ENCODE data around the gene STAMBPL1.
"Not testable (repeated sequence)": the region's sequence is repeated elsewhere in the genome, so short reads cannot be mapped to it uniquely, and the experiment has no call there.

STAMBPL1 gene

DNA sequence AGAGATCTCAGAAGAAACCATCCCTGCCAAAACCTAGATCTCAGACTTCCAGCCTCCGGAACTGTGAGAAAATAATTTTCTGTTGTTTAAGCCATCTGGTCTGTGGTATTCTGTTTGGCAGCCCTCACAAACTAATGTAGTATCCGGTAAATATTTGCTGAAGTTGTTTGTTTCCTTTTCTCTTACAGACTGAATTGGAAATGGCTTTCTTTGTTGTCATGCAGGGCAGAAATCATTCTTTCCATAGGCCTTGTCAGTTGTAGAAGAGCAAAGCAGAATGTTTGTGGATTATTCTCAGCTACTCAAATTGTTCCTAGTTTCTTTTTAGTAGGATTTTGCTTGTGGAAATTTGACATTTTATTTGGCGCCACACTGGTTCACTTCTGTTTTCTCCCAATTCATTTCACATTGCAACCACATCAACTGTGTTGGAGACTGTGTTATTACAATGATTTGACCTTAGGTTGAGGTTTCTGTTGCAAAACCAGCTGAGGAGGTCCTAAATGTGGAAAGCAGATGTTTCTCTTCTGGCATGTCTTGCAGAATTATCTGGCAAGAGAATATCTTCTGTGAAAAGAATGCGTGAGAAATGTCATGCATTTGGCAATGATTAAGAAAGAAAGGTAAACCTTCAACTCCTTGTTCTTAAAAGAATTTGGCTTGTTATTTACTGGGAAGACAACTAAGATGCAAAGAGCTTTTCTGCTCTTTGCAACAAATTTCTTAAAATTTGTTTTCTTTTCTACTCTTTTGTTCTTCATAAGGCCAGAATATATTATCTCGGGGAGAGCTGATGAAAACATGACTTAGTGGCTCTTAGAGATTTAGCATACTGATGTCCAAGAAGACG is 46.7 kb downstream of the STAMBPL1 start:
- no peak for DNase-seq

DNA sequence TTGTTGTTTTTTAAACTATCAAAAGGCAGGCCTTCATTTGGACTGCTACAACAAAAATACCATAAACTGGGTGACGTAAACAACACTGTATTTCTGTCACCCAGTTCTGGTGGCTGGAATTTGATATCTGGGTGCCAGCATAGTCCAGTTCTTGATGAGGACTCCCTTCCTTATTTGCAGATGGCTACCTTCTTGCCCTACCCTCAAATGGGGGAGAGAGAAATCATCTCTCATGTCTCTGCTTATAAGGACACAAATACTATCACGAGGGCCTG is 47.3 kb downstream of the STAMBPL1 start:
- no peak for DNase-seq

DNA sequence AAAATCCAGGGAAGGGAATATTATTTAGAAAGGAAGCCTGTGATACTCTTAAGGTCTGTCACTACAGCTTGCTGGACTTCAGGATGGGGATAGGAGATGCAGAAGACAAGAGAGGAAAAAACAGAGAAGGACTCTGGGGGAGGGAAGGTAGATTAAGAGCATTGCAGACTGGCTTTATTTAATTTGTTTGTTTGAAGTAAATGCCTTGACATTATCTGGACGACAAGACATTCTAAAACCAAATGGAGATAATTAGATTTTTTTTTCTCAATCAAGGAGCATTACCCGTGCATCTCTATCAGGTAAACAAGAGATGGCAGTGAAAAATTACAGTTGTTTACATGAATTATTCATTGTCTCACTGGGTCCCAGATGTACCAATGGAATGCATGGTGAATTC is 48.2 kb downstream of the STAMBPL1 start:
- no peak for DNase-seq

DNA sequence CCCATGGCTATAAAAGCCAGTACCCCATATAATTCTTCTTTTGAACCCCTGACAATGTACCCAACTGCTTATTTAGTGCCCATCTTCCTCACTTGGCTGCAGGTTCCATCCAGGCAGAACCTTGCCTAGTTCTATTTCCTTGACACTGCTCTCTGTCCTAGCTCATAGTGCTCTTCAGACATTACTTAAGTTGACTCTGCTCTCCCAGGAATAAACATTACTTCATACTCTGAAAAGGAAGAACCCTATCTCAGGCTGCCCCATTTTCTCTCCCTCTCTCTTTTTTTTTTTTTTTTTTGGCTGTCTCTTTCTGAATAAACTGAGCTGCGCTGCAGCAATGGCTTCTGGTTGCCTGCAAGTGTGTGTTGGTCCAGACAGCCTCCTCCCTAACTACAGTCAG is 51.5 kb downstream of the STAMBPL1 start:
- no peak for DNase-seq

DNA sequence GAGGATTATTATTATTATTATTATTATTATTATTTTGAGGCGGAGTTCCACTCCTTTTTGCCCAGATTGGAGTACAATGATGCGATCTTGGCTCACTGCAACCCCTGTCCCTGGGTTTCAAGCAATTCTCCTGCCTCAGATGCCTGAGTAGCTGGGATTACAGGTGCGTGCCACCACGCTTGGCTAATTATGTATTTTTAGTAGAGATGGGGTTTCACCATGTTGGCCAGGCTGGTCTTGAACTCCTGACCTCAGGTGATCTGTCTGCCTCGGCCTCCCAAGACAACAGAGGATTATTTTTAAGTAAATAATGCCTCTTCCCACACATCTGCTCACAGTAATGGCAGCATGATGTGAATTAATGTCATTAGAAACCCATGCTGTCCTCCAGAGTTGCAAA is 52.0 kb downstream of the STAMBPL1 start:
- not testable (repeated sequence) for DNase-seq

DNA sequence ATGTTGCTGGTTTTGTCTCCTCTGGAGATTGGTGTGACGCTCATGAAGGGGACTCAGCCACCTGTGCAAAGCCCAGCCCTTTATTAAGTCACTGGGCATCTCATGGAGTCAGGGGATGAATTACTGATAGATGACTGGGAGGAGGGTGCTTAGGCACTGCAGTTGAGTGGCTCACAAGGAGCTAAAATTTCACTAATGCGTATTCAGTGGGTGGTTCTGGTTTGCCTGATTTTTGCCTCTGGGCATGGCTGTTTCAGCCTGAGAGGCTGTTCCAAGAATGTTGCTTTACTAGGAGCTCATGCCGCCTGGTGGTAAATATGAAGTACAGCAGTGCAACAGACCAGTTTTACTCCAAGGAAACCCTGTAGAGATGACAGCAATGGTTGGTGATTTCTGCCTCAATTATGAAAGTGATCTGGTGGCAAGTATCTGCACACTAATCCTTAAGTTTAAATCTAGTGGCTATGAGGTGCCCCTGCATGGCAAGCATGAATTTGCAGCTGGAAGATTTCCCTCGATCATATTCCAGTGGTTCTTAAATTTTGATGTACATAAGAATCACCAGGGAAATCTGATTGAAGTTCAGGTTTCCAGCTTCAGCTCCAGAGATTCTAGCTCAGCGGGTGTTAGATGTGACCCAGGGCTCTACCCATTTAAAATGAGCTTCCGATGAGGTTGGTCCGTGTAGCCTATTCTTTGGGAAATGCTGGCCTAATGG is 52.7 kb downstream of the STAMBPL1 start:
- peak; percentile 70 for DNase-seq

DNA sequence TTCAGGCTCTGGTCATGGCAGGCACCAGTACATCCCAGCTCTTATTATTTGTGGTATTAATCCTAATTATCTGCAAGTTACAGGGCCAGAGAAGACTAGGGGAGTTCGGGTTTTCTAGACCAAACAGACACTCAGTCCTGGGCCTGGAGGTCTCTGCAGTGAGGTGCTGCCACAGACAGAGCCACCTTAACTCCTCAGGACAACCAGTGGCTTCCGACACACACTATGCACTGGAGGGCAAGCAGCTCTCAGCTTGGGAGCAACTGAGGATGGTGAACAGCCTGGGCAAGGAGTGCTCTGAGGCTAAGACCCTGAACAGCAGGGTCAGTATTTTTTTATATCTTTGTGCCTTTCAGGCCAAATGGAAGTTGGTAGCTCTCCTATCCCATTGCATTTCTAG is 53.5 kb downstream of the STAMBPL1 start:
- DNase-seq = no peak

DNA sequence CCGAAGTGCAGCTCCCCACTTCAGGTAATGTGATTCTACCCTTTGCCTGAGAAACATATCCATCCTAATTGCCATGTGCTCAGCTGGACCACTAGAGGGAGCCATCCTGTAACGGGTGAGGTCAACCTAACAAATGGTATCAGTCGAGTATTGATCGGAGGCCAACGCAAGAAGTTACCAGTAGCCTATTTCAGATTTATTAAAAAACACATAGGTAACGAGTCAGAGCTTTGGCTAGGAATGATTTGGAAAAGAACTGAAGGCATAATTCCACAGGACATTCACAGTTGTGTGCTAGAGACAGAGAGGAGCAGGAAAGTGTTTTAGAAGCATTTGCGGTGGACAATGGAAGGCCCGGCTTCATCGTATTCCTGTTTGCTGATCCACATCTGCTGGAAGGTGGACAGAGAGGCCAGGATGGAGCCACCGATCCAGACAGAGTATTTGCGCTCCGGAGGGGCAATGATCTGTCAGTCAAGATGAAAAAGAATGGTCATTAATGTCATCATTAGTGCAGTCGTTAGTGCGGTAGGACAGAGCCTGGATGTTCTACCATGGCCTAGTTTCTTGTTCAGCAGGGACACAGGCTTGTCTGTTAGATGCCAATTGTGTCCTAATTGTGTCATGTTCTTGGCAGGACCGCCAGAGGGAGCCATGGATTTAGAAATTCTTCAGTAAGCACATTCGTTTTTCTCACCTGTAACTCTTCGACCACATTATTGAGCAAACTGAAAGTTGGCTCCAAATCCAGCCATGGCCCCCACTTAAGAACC is 55.0 kb downstream of the STAMBPL1 start:
- DNase-seq = peak; percentile 86

DNA sequence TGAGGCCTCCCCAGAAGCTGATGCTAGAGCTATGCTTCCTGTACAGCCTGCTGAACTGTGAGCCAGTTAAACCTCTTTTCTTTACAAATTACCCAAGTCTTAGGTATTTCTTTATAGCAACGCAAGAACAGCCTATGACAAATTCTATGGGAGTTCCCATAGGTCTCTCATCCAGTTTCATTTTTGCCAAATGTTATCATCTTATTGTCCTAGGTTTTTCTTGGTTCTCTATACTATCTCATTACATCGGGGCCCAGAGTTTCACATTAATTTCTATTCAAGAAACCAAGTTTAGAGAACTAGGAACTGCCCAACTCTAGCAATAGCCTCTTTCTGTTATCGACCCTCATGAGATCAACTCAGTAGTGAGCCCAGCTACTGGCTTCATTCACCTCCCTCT is 56.6 kb downstream of the STAMBPL1 start:
- DNase-seq = no peak

DNA sequence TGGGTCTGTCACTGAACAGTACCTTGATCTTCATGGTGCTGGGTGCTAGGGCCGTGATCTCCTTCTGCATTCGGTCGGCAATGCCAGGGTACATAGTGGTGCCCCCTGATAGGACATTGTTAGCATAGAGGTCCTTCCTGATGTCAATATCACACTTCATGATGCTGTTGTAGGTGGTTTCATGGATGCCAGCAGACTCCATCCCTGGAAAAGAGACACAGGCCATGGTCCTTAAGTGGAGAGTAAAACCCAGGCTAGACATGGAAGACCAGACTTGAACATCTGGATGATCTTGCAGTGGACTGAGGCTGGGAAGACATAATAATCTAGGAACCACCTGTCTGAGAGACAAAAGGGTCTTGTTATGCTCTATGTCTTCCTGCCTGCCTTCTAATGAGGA is 58.0 kb downstream of the STAMBPL1 start:
- no peak for DNase-seq

DNA sequence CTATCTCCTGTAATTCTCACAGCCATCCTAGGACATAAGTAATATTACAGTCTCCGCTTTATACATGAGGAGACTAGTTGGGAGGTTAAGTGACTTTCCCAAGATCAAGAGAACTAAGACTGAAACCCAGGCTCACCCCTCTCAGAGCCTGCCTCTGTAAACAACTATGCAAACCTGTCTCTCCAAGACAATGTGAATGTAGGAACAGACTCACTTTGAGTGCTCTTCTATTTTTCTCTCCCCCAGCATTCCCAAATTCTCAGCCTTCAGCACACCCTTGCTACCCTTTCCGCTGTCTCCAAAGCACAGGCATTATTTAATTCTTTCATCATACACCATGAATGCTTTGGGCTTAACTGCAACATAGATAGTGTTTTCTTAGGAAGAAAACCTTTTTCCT is 58.9 kb downstream of the STAMBPL1 start:
- DNase-seq = no peak

DNA sequence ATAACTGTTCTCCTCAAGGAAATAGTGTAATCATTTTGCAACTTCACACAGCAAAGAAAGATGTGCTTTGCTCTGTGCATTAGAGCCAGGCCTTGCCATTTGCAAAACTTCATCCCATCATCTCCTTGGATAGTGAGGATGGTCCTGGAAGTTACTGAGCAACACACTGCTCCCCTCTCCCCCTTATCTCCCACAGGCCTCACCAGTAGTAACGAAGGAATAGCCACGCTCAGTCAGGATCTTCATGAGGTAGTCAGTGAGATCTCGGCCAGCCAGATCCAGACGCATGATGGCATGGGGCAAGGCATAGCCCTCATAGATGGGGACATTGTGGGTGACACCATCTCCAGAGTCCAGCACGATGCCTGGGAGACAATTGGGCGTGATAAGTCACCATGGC is 61.0 kb downstream of the STAMBPL1 start:
- no peak for DNase-seq

DNA sequence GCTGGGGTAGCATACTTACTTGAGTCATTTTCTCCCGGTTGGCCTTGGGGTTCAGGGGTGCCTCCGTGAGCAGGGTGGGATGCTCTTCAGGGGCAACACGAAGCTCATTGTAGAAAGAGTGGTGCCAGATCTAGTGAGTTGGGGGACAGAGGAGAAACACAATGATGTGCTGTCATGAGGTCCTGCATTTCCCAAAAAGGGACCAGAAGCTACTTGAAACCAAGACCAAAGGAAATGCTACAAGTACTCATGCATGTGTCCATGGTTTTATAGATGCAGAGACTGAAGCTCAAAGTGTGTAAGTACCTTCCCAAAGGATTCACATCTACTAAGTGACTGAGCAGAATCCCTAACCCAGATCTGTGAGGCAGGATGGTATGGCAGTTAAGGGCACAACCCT is 63.7 kb downstream of the STAMBPL1 start:
- no peak for DNase-seq

DNA sequence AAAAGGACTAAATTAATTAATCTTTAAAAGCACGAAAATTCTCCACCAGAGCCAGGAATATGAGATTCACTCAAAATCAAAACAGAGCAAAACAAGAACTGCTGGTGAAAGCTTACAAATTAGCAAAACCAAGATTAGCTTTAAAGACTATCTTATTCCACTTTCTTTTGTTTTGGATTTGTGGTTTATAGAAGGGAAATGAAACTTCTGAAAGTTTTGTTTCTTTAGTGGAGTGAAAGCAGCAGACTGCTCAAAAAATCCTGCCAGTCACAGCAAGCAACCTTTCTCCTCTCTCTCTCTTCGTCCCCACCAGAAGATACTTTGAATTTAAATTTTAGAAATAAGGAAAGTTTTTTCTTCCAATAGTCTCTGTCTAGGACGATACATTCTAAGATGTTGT is 64.8 kb downstream of the STAMBPL1 start:
- DNase-seq = no peak

DNA sequence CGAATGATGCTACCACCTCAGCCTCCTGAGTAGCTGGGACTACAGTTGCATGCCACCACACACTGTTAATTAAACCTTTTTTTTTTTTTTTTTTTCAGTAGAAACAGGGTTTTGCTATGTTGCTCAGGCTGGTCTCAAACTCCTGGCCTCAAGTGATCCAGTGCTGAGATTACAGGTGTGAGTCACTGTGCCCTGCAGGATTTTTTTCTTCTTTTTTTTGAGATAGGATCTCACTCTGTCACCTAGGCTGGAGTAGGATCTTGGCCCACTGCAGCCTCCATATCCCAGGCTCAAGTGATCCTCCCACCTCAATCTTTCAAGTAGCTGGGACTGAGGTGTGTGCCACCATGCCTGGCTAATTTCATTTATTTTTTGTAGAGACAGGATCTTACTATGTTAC is 66.2 kb downstream of the STAMBPL1 start:
- DNase-seq = no peak

DNA sequence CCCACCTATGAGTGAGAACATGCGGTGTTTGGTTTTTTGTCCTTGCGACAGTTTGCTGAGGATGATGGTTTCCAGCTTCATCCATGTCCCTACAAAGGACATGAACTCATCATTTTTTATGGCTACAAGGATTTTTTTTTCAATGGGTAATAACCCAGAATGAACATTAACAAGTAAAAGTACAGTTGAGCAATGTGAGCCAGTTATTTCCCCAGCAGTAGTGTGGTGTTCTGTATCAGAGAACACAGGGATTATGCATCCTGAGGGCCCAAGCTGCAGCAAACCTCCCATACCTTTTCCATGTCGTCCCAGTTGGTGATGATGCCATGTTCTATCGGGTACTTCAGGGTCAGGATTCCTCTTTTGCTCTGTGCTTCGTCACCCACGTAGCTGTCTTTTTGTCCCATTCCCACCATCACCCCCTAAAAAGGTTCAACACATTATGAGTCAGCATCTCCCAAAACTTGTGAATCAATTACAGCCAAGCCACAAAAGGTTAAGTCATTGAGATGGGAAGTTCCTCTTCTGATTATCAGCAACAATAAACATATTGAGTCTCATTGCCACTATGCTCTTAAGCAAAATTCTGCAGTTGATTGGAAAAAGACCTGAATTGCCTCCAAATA is 67.0 kb downstream of the STAMBPL1 start:
- no peak for DNase-seq

DNA sequence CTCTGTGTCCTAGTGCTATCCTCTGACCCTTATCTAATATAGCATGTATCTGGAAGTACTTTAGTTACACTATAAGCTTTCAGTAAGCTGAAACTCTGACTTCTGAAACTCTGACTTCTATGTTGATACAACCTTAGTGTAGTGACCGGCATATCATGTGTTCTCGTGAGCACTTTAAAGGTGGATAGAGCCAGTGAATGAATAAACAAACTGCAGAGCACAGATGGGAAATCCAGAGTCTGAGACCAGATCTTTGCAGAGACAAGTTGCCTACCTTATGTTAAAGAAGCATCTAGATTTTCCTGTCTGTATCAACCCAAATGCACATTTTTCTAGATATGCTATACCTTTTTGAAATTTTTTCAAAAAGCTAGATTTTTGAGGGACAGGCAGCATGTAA is 69.0 kb downstream of the STAMBPL1 start:
- DNase-seq = no peak

DNA sequence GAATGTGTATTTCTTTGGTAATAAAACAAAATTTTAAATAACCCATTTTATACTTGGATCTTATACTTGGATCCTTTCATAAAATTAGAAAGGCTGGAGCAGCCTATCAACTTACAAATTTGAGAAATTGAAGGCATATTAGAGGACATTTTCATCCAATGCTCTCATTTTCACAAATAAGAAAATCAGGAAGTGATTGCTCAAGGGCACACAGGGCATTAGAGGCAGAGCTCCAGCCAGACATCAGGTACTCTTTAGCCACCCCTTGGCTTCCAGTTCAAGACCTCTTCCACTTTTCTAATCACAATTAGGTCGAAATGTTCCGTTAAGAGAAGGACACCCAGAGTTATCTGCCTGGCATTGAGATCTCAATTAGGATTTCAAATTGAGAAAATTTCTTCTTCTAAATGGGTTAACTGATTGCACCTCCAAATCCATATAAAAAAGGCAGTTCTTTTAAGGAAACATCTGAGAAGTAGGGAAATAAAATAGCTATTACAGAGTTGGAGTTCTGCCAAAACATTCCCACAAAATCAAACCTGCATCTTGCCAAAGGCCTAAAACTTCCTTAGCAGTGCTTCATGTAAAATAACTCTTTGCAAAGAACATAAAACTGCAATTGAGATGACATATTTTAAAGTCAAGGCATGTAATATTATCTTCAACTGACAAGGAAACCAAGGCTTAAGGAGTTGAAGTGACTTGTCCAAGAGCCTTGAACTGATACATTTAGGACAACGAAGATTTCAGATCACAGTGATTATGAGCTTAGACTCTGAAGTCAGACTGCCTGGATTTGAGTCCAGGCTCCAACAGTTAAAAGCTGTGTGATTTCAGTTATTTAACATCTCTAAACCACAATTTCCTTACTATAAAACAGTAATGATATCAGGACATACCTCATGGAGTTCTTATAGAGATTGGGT is 70.1 kb downstream of the STAMBPL1 start:
- DNase-seq = no peak

DNA sequence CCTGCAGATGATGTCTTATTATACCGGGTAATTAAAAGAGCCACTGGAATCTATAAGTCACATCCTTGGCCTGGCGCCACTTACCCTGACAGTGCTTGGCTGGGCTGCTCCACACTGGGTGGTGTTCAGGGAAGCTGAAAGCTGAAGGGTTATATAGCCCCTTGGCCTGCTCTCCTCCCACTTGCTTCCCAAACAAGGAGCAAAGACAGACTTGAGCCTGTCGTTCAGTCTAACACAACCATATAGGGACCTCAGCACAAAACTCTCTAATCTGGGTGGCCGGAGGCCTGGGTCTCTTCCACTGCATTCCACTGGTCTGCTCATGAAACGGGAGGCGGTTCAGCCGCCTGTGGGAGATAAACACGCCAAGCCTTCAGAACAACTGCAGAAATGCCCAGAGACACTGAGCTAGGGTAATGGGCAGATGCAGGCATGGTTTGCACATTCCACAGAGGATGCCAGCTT is 72.6 kb downstream of the STAMBPL1 start, which contains the start of gene ACTA2:
Gene ACTA2 (minus strand): TSS at position 127 of the 465 bp plus-strand sequence. CDS start 3,843 bp downstream, outside the sequence.
- no peak for DNase-seq

DNA sequence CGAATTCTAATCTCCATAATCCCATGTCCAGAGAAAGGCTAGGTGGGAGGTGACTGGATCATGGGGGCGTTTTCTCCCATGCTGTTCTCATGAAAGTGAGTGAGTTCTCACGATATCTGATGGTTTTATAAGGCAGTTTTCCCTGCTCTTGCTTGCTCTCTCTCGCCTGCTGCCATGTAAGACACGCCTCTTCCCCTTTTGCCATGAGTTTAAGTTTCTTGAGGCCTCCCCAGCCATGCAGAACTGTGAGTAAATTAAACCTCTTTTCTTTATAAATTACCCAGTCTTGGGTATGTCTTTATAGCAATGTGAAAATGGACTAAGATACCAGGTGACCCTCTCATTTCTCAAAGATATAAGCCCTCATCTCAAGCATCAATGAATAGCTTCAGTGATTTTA is 73.6 kb downstream of the STAMBPL1 start:
- no peak for DNase-seq

DNA sequence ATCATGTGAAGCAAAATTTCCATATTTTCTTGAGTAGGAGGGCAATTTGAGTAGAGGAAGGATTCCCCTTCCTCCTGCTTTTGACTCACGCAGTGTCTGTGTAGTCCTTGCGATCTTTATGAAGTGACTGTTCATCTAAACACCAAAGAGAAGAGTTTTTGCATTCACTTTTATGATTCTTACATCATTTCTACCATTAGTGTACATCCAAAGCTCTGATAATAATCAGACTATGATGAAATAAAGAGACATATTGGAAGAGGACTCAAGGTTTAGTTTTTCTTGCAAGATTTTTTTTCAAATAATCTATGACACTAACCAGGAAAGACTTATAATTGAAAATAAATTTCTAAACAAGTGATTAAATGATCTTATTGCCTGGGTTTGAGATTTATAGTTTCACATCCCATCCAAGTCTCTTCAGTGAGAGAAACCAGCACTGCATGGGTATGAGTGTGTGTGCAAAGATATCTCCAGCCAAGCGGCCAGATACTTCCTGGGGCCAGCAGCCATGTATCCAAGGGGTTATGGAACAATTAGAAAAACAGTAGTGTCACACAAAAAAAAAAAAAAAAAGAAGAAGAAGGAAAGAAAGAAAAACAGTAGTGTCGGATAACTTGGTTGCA is 74.5 kb downstream of the STAMBPL1 start:
- DNase-seq = no peak

DNA sequence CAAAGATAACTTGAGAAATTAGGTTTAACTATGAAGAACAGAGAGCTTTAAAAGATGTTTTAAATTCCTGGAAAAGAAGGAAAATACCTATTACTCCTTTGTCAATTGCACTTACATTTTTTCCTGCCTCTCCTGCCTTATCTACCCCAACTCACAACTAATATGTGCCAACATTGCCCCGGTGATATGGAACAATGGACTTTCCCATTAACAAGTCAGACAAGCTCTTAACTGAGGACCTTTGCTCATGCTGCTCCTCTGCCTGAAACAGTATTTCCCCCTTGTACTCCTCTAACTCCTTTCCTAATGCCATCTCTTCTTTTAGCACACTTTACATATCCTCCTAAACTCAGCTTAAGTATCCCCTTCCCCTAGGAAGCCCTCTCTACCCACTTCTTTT is 77.3 kb downstream of the STAMBPL1 start:
- no peak for DNase-seq
